HG02623 (cell line): Measurements from ENCODE around the gene NOS2.

ENCODE experiments used
- ATAC-seq: cut with Tn5 transposase; IDR thresholded peaks from one replicate; pipeline ENCODE4 v1.9.1; 2021; ENCODE audit warnings: moderate library complexity; ENCODE audit not compliant: unreplicated experiment

NOS2 gene

DNA sequence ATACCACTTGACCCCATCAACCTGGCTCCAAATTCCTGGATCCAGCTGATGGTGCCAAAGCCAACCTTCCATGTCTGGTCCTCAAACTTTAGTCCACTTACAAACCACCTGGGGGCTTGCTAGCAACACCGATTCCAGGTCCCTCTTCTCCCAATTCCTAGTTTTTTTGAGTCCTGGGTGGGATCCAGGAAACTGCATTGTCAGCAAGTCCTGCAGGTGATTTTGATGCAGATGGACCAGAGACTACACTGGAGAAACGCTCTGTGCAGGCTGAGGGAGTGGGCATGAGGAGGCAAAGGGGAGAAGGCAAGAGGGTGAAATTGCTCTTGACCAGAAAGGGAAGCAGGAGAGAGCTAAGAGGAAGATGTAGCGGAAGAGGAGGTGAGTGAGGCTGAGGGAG lies 21.0 kb upstream of the NOS2 start:
- no peak for ATAC-seq

GRCh38 chr17:27819145-27819544 lies 18.8 kb upstream of the NOS2 start:
- ATAC-seq: no peak

DNA sequence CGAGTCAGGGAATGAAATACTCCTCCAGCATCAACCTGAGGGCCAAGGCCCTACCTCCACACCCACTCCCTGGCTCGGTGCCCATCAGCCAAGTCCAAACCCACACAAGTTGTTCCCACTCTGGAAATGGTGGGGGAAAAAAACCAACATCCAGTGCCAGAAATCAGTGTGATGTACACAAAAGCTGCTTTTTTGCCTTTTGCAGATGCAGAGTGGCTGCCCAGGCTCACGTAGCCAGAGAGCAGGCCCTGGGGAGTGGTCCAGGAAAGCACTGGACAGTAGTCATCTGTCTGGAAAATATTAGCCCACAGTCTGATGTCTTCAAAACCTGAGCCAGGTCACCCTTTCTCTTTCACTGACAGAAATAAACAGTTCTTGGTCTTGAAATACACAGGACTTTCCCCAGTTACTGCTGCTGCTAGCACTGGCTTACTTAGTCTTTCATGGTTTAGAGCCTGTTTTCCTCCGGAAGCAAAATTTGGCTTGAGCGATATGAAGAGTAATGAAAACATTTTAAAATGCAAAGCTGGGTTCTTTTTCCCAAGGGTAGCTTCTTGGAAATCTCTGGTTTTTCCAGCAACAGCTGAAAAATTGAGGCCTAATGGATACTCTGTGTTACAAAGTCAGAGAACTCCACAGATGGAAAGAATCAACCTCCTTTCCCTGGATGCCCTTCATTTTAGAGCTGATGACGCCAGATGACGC lies 18.2 kb upstream of the NOS2 start:
- no peak for ATAC-seq

DNA sequence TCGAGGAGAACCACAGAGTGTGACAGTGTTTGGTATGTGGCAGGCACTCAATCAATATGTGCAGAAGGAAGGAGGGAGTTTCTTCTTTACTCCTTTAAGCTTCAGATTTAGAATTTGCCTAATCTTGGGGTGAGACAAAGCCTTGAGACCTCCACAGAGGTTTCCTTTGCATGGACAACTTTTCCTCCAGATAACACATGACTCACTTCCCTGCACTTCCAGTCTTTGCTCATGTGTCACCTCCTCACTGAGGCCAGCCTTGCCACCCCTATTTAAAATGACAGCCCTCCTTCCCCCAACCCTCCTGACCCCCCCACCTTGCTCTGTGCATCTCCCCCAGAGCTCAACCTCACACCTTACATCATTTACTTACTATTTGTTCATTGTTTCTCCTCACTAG lies 17.4 kb upstream of the NOS2 start:
- no peak for ATAC-seq

DNA sequence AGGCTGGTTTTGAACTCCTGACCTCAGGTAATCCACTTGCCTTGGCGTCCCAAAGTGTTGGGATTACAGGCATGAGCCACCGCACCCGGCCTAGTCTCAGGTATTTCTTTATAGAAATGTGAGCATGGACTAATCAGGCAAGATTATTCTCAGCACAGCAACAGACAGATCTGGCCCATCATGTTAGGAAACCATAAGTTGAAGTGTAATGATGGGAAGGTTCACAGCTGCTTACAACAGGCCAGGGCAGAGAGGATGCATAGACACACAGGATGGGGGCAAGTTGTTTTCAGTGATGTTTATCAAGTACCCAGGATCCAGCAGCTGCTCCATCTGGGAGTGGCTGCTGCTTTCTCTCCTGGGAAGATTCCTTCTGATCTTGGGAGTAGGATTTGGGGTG lies 16.6 kb upstream of the NOS2 start:
- ATAC-seq: no peak

GRCh38 chr17:27811961-27812360 lies 11.6 kb upstream of the NOS2 start:
- ATAC-seq: no peak

GRCh38 chr17:27810902-27811557 lies 10.7 kb upstream of the NOS2 start:
- no peak for ATAC-seq

GRCh38 chr17:27810211-27810901 lies 10.0 kb upstream of the NOS2 start:
- peak; percentile 31 for ATAC-seq

GRCh38 chr17:27809555-27809954 lies 9.2 kb upstream of the NOS2 start:
- no peak for ATAC-seq

- ATAC-seq: no peak
Measured at GRCh38 chr17:27808628-27809027, 8.3 kb upstream of the NOS2 start.

DNA sequence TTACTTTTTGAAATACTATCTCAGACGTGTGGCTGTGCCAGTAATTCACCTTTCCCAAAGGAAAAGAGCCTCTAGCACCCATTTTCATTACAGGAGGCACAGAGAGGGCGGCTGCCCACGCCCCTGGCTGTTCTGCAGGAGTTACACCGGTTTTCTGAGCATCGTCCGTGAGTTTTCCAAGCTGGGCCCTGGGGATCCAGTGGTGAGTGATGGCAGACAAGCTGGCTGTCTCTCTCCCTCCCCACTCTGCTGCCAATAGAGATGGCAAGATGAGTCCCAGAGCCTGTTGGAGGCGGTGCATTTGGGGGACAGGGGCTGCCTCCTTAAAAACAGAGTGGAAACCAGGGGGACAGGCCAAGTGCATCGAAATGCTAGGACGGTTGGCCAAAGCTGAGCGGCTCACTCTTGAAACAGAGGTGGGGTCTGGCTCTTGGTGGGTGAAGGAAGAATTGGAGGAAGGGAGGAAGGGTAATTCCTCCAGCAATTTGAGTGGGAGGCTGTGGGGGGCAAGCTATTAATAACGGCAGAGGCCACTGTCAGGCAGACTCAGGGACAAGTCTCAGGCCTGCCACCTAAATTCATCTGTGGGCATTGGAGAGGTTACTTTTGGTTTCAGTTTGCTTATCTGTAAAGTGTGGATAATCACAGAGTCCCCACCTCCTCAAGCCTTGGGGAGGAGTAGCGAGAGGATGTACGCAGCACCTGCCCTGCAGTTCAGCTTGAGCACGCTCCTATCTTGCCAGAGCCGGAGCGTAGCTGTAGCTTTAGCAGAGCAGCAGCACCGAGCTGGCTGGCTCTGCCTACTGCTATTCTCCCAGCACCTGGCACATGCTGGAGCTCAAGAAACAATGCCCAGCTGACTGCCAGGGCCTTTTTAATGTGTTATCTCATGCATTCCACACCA lies 7.5 kb upstream of the NOS2 start:
- peak; percentile 56 for ATAC-seq

DNA sequence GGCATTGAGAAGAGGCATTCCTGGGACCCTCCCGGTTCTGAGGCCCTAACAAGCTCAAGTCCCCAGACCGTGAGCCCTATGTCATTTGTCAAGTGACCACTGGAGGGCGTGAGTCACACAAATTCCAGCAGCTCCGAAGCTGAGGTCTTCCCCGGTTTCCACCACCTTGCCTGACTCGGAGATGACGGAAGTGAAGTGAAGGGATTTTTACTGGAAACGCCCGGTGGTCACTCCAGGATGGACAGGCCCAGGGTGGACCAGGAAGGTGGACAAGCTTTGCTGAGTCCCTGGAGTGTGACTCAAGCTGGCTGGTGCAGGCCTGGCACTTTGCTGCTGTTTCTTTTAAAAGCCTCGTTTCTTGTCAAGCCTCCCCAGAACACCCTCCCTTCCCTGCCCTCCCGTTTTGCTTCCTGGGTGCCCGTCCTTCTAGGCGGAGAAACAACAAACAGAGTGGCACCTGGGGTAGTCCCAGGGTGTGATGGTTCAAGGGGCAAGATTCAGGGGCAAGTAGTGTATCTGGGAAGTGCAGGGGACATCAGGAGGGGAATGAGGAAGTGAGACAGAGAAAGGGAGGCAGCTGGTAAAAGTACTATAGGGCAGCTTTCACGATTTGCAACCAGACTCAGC lies 5.3 kb upstream of the NOS2 start:
- peak; percentile 34 for ATAC-seq

GRCh38 chr17:27804113-27804512 lies 3.8 kb upstream of the NOS2 start:
- no peak for ATAC-seq

DNA sequence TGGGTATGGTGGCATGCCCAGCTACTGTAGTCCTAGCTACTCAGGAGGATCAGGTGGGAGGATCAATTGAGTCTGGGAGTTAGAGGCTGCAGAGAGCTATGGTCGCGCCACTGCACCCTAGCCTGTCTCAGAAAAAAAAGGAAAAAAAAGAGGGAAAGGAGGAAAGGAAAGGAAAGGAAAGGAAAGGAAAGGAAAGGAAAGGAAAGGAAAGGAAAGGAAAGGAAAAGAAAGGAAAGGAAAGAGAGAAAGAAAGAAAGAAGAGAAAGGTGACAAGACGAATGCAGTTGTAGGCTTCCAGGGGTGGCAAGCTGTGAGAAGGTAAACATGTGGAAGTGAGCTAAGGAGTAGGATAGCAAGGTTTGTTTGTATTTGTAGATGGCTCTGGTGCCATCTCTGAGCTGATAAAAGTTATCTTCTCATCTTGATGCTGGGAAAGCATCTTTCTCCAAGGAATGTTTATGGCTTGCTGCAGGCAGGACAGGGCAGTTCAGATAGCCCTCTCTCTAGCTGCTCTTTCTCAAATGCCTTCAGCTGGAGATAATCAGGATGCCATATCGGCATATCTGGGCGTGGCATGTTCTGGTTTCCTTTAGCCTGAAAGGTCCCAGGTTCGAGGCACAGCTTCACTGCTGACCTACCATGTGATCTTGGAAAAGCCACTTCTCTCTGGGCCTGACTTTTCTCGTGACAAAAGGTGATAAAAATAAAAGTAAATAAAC lies 2.8 kb upstream of the NOS2 start:
- no peak for ATAC-seq

DNA sequence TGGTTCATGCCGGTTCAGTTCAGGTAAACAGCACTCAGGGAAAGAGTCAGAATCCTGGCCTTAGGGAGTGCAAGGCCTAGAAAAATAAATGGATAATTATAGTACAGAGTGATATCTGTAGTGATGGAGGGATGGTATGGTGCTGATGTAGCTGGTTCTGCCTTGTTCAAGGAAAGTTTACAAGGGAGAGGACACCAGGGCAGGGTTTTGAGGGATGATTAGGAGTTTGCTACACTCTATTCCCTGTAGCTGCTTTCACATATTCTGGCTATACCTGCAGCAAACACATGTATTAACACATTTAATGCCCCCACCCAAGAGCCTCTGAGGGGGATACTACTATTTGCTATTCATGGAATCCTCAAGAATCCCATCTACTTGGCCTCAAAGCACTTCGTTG lies 1.7 kb upstream of the NOS2 start:
- no peak for ATAC-seq

GRCh38 chr17:27798376-27798775 lies 2.0 kb downstream of the NOS2 start:
- no peak for ATAC-seq

DNA sequence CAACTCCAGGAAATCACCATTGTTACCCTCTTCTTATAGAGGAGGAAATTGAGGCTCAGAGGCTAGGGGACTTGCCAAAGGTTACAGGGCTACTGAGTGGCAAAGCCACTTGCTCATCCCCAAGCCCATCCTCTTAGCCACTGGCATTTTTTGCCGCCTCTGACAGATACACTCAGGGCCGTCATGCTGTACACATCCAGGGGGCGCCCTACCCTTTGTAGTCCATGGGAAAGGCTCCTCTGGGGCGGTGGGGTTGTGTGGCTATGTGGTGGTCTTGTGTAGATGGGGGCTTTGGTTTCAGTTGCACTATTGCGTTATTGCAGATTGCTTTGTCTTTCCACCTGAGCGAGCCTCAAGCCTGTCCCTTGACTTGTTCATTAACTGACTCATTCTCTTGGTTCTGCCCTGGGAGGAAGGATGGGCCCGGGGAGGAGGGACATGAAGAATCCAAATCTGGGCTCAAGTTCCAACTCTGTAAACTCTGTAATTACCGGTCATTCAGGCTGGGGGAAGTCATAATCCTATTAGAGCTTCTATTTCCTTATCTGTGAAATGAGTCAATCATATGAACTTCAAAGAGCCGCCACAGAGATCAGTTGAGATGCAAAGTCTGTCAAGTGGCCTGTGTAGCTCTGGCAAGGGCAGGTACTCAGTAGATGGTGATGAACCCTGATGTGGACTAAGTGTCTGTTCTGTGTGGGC lies 2.8 kb downstream of the NOS2 start:
- ATAC-seq: no peak

DNA sequence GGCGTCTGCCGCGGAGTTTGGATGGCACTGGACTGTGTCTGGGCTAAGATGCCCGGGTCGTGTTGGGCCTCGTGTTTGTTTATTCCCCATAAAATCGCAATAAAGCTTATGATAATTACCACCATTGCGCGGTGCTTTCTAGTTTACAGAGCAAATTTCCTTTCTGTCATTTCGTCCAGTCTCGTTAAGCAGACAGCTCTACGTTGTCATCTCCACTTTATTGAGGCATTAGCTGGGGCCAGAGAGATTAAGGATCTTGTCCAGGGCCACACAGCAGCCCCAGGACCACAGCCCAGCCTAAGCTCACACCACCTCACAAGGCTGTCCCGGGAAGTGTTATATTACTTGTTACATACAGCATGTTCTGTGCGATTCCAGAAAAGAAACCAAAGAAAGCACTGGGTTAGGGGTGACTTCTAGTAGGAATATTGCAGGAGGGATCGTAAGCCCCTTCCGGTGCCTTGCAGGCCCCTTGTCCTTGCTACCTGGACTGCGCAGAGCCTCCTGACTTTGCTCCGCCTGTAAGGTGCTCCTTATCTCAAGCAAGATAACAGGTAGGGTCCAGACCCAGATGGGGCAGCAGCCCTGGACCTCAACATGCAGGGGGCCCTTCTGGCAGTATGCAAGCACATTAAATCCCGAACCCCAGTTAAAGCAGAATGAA lies 6.3 kb downstream of the NOS2 start:
- no peak for ATAC-seq
